ENCODE measurements around the gene KRTAP10-1.
A peak's percentile ranks its signal among the peaks of the same experiment; 100 is the strongest.

KRTAP10-1 gene

DNA sequence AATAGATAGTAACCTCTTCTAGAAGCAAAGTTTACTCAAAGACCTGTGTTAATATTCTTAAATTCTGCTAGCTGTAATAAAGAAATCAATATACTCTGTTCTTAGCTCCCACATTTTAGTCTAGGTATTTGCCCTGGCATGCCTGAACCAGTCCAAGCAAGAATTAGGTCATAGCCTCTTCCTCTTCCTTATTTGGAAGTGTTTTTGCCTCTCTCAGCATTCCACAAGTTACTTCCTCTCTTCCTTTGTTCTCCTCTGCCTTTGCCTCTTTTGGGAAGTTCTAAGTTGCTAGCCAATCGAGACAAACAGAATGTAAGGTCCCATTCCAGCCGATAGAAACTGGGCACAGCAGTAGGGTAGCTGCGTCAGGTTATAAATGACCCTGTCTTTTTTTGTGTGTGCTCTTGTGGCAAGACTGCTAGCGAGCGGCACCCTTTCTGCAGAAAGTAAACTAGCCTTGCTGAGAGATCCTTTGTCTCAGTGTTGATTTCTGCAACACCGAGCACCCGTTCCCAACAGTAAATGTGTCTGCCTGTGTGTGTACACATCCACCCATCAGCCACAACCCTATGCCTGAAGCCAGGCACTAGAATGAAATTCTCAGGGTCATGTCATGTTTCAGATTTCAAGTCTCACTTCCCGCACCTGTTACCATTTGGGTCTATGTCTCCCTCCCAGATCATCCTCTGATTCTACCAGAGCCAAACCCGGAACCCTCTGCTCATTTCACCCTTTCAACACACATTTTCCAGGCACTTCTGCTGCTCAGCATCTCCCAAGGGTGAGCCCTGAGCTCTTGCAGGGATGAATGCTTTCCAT lies 47.2 kb downstream of the KRTAP10-1 start:
- no peak for TF ChIP-seq Cebpa-rat (IDR thresholded peaks at IDR 0.05)
- Histone ChIP-seq H3K4me3 (peak overlapping the region in 4 of 10 experiments; percentile 7 to 39 (median 20); a peak in 4 of 20 replicates), H3K36me3 (peaks cover 22 to 66% (median 45%) of the 10 kb centered on the region in 11 experiments), H3K27me3 (no peaks in the 10 kb centered on the region), H4K20me1 (no peaks in the 10 kb centered on the region), H3K9me3 (replicated peaks in 1 of 11) (peaks cover 32 to 73% (median 51%) of the 10 kb centered on the region in 11 experiments), H3K4me2 (peak overlapping the region in 2 of 11 experiments; percentile 40 to 58; a peak in 4 of 22 replicates), H3K4me1 (peaks cover 23 to 87% (median 32%) of the 10 kb centered on the region in 10 experiments), H3K9ac (no peak overlapping the region), H3K27ac (peak overlapping the region in 8 of 11 experiments; percentile 1 to 81 (median 48); a peak in 11 of 22 replicates)

DNA sequence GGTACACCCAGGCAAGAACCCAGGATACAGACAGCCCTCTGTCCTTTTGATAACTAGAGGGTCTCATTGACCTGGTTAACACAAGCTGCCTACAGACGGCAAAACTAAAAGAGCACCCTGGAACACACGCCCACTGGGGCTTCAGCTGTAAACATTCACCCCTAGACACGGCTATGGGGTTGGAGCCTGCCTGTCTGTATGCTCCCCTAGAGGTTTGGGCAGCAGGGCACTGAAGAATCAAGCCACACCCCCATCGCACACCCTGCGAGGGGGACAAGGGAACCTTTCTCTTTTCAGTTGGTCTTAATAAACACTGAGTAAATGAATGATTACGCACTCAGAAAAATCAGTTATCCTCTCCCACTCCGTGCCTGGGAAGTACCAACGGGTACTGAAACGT lies 49.2 kb downstream of the KRTAP10-1 start:
- no peak for TF ChIP-seq Cebpa-rat (IDR thresholded peaks at IDR 0.05)
- H3K36me3 ChIP-seq: peaks cover 22 to 66% (median 45%) of the 10 kb centered on the region in 11 experiments
- no peak overlapping the region for H3K9ac ChIP-seq
- peaks cover 10 to 75% (median 20%) of the 10 kb centered on the region in 10 experiments for H3K4me1 ChIP-seq
- H3K27me3 ChIP-seq: no peaks in the 10 kb centered on the region
- H3K9me3 ChIP-seq (replicated peaks in 1 of 11): peaks cover 33 to 78% (median 52%) of the 10 kb centered on the region in 11 experiments
- H3K27ac ChIP-seq: no peak overlapping the region
- peak overlapping the region in 2 of 11 experiments; percentile 15 to 40; a peak in 1 of 22 replicates for H3K4me2 ChIP-seq
- no peak overlapping the region for H3K4me3 ChIP-seq
- no peaks in the 10 kb centered on the region for H4K20me1 ChIP-seq

DNA sequence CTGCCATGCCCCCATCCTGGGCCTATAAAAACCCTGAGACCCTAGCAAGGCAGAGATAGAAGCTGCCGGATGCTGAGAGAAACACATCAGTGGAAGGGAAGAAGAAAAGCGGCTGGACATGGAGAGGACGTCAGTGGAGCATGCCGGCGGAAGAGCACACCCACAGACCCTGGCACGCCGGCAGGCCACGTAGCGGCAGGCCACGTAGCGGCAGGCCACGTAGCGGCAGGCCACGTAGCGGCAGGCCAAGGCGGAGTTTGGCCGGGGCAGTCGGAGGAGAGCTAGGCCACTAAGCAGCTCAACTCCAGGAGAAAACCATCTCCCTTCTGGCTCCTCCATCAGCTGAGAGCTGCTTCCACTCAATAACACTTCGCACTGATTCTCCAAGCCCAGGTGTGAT lies 49.6 kb downstream of the KRTAP10-1 start:
- Histone ChIP-seq H3K4me1 (peaks cover 11 to 75% (median 21%) of the 10 kb centered on the region in 10 experiments), H3K4me2 (peak overlapping the region in 2 of 11 experiments; percentile 15 to 16; a peak in 2 of 22 replicates), H3K9me3 (replicated peaks in 1 of 11) (peaks cover 33 to 74% (median 52%) of the 10 kb centered on the region in 11 experiments), H3K27ac (no peak overlapping the region), H3K9ac (no peak overlapping the region), H3K4me3 (no peak overlapping the region), H3K36me3 (peaks cover 22 to 64% (median 45%) of the 10 kb centered on the region in 11 experiments), H4K20me1 (no peaks in the 10 kb centered on the region), H3K27me3 (no peaks in the 10 kb centered on the region)
- TF ChIP-seq Cebpa-rat (IDR thresholded peaks at IDR 0.05): no peak

DNA sequence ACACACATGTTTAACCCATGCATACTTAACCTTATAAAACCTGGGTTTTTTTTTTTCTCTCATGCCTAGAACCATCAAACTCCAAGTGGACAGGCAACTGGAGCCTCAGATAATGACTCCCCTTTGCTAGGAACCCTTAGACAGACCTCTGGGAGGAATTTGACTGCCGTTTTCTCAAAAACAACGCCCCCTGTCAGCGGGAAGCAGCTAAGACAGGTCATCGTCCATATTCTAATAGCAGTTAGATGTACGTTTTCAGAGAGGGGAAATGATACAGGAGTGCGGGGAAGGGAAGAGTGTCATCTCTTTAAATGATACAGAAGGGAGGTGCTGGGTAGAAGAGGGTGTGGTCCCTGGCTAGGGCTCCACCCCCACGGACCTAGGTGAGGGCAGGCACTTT lies 50.0 kb downstream of the KRTAP10-1 start:
- H3K4me2 ChIP-seq: peak overlapping the region in 3 of 11 experiments; percentile 3 to 16 (median 15); a peak in 2 of 22 replicates
- TF ChIP-seq Cebpa-rat (IDR thresholded peaks at IDR 0.05): no peak
- no peak overlapping the region for H3K4me3 ChIP-seq
- no peak overlapping the region for H3K9ac ChIP-seq
- H3K27ac ChIP-seq: no peak overlapping the region
- H3K27me3 ChIP-seq: no peaks in the 10 kb centered on the region
- H3K9me3 ChIP-seq (replicated peaks in 1 of 11): peaks cover 33 to 69% (median 50%) of the 10 kb centered on the region in 11 experiments
- H3K36me3 ChIP-seq: peaks cover 22 to 59% (median 42%) of the 10 kb centered on the region in 11 experiments
- H3K4me1 ChIP-seq: peaks cover 11 to 72% (median 18%) of the 10 kb centered on the region in 10 experiments
- H4K20me1 ChIP-seq: no peaks in the 10 kb centered on the region

Data from BLaER1 treated with 17β-estradiol and CSF1 and Interleukin-3, amounts not matched to agents 10 nM and 100 nM (cell line).